Peyer's patch (tissue), 4 donors: Measurements from ENCODE around the gene DOCK3.

ENCODE experiments used
- POLR2A ChIP-seq, 2 donors: fragments of 450-650 bp; IDR thresholded peaks; one replicate each; pipeline ENCODE4 v1.5.1; 2017; ENCODE audit warnings: antibody characterized with exemption in 2 of 2, mild to moderate bottlenecking in 2 of 2, moderate library complexity in 2 of 2
- TF ChIP-seq, protein P1 (sequence below), 6 experiments: fragments of 450-650 bp in 4 of 6; fragments of 200-600 bp in 2 of 6; sonication (generic) in 1 of 6; IDR thresholded peaks; one replicate each; pipeline ENCODE4 v1.5.1; 2017 to 2019; ENCODE audit warnings: antibody characterized with exemption in 6 of 6, mild to moderate bottlenecking in 3 of 6, moderate library complexity in 1 of 6

DNA sequence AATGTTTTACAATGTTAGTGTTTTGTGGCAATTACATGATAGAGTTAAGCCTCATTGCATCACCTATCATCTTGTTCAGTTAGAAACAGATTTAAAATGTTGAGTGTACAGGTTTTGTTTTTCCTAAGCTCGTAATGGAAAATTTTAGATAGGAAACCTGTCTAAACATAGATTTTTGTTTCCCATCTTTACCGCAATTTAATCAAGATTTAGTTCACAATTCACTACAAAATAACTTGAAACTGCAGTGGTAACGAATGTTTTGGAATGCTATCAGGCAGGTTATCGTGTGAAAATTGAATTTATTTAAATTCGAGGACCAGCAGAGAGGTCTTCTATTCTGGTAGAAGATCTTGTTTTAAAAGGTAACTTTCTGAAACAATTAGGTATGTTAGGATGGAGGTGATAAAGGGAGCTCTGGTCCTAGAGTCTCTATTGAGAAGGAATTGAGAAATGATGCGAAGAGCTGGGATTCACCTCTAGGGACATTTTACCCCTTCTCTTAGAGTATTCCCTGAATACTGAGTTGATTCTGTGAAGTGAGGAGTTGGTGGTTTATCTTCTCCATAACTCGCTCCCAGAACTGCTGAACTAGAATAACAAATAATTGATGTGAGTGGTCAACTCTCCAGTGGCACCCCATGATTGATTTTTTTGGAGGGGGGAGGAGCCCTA, 1.4 kb downstream of the DOCK3 start:
- TF ChIP-seq, protein P1, sequence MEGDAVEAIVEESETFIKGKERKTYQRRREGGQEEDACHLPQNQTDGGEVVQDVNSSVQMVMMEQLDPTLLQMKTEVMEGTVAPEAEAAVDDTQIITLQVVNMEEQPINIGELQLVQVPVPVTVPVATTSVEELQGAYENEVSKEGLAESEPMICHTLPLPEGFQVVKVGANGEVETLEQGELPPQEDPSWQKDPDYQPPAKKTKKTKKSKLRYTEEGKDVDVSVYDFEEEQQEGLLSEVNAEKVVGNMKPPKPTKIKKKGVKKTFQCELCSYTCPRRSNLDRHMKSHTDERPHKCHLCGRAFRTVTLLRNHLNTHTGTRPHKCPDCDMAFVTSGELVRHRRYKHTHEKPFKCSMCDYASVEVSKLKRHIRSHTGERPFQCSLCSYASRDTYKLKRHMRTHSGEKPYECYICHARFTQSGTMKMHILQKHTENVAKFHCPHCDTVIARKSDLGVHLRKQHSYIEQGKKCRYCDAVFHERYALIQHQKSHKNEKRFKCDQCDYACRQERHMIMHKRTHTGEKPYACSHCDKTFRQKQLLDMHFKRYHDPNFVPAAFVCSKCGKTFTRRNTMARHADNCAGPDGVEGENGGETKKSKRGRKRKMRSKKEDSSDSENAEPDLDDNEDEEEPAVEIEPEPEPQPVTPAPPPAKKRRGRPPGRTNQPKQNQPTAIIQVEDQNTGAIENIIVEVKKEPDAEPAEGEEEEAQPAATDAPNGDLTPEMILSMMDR (IDR thresholded peaks at IDR 0.05) = no peak
- no peak for TF ChIP-seq POLR2A (IDR thresholded peaks at IDR 0.05)
